CD4-positive, alpha-beta memory T cell (primary cell): ENCODE data around the gene NELL1. TPM values are rescaled to one million over a fixed set of nuclear protein-coding genes. Genes with fewer than 3 reads are reported as not detected.

ENCODE experiments used
- CTCF ChIA-PET: fragments of 350-600 bp; sonication (Branson Sonifier 250); formaldehyde crosslinking; loops from one replicate; lab custom pipeline; 2021; ENCODE audit warnings: inconsistent platforms; ENCODE audit not compliant: partially characterized antibody; lab: Charles Lee
- POLR2A ChIA-PET: fragments of 350-600 bp; sonication (Branson Sonifier 250); formaldehyde crosslinking; loops from one replicate; lab custom pipeline; 2021; ENCODE audit not compliant: partially characterized antibody; lab: Charles Lee
- DNase-seq, 5 donors: peaks; one replicate each; pipeline versions ENCODE4 v3.0.0 to v3.0.0-alpha.2; 2020 to 2022; ENCODE audit warnings: mixed read lengths in 1 of 5
- H3K27ac ChIP-seq: one replicate; pipeline ENCODE4 v1.7.0; 2013; ENCODE audit warnings: low read depth, low read length
- H3K27me3 ChIP-seq: 2 replicates; pipeline ENCODE4 v1.7.0; 2013; ENCODE audit warnings: mild to moderate bottlenecking, low read length, moderate library complexity; ENCODE audit not compliant: insufficient read depth
- H3K36me3 ChIP-seq: 2 replicates; pipeline ENCODE4 v1.7.0; 2013; ENCODE audit warnings: mild to moderate bottlenecking, low read length, moderate library complexity; ENCODE audit not compliant: insufficient read depth
- H3K4me1 ChIP-seq: 2 replicates; pipeline ENCODE4 v1.7.0; 2013; ENCODE audit warnings: mild to moderate bottlenecking, low read length, moderate library complexity; ENCODE audit not compliant: insufficient read depth
- H3K4me3 ChIP-seq, 2 donors: one replicate each; pipeline ENCODE4 v1.7.0; 2013; ENCODE audit warnings: low read length in 2 of 2, mild to moderate bottlenecking in 1 of 2
- H3K9me3 ChIP-seq, 2 donors: one replicate each; pipeline ENCODE4 v1.7.0; 2013; ENCODE audit warnings: low read length in 2 of 2, control low read depth in 1 of 2; ENCODE audit not compliant: control insufficient read depth in 1 of 2
- H3K27ac Mint-ChIP-seq, 7 donors: one replicate each; pipeline ENCODE4 v1.8.0; 2020 to 2021; ENCODE audit warnings: mixed read lengths in 7 of 7, mild to moderate bottlenecking in 6 of 7, inconsistent platforms in 3 of 7, moderate library complexity in 3 of 7
- H3K27me3 Mint-ChIP-seq, 2 donors: one replicate each; pipeline ENCODE4 v1.8.0; 2020 to 2021; ENCODE audit warnings: mixed read lengths in 2 of 2
- H3K36me3 Mint-ChIP-seq, 2 donors: one replicate each; pipeline ENCODE4 v1.8.0; 2020 to 2021; ENCODE audit warnings: mixed read lengths in 2 of 2, inconsistent platforms in 1 of 2, mild to moderate bottlenecking in 1 of 2
- H3K4me1 Mint-ChIP-seq, 4 donors: one replicate each; pipeline ENCODE4 v1.8.0; 2020 to 2021; ENCODE audit warnings: mixed read lengths in 4 of 4, mild to moderate bottlenecking in 1 of 4
- H3K4me3 Mint-ChIP-seq, 8 donors: one replicate each; pipeline ENCODE4 v1.8.0; 2020 to 2021; ENCODE audit warnings: mixed read lengths in 8 of 8, mild to moderate bottlenecking in 7 of 8, moderate library complexity in 6 of 8, inconsistent platforms in 3 of 8
- H3K9me3 Mint-ChIP-seq, 8 donors: one replicate each; pipeline ENCODE4 v1.8.0; 2020 to 2021; ENCODE audit warnings: mixed read lengths in 8 of 8, mild to moderate bottlenecking in 5 of 8, inconsistent platforms in 3 of 8, moderate library complexity in 1 of 8
- intact Hi-C: fragments of 100-400 bp; cut with micrococcal nuclease; formaldehyde crosslinking; loops from one replicate; pipeline ENCODE4 v1.15.1; 2023
- polyA plus RNA-seq, 2 donors: library from polyadenylated mRNA; unstranded; fragments of 300-500 nt; fragmentation: Illumina TruSeq; gene quantifications; one replicate each; pipeline ENCODE4 v1.2.3, GENCODE V29; 2021
- total RNA-seq, 2 experiments: library from RNA; stranded (reverse); gene quantifications; one replicate each; pipeline ENCODE4 v1.2.3, GENCODE V29; 2021

NELL1 gene
- total and polyA plus RNA-seq, 4 experiments from 2014 or later, result not detected

DNA sequence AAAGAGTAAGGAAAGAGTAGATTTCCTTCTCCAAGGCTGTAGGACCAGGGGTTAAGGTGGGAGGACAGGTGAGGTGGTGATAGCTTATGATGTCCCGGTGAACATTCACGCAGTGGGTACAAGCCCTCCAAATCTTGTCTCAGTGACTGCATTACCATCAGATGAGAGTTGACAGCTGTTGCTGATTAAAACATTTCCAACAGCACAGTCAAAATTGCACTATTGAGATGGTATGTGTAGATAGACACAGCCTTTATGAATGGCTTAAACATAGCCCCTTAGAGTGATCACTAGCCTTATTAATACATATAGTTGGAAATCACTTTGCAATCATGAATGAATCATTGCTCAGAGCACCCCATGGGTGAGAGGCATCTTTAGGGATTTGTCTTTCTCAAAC lies 7.3 kb downstream of the NELL1 start:
- peaks cover 10 to 13% of the 10 kb centered on the region in 2 donors for H3K27me3 Mint-ChIP-seq
- ChIA-PET POLR2A (no interaction called here), CTCF (no interaction called here)
- no peak overlapping the region for H3K4me3 Mint-ChIP-seq
- no peak overlapping the region for H3K27ac Mint-ChIP-seq
- no peaks in the 10 kb centered on the region for H3K9me3 ChIP-seq
- no peaks in the 10 kb centered on the region for H3K36me3 ChIP-seq
- H3K9me3 Mint-ChIP-seq, result peaks cover 0 to 3% (median 0%) of the 10 kb centered on the region in 8 donors
- no peak overlapping the region for H3K4me3 ChIP-seq
- no peak overlapping the region for H3K27ac ChIP-seq
- H3K4me1 ChIP-seq, result no peaks in the 10 kb centered on the region
- no peak for DNase-seq
- no peaks in the 10 kb centered on the region for H3K36me3 Mint-ChIP-seq
- H3K27me3 ChIP-seq, result peaks cover under 1% of the 10 kb centered on the region
- H3K4me1 Mint-ChIP-seq, result peaks cover 0 to 2% (median 0%) of the 10 kb centered on the region in 4 donors
- intact Hi-C loops, result no loop called here

DNA sequence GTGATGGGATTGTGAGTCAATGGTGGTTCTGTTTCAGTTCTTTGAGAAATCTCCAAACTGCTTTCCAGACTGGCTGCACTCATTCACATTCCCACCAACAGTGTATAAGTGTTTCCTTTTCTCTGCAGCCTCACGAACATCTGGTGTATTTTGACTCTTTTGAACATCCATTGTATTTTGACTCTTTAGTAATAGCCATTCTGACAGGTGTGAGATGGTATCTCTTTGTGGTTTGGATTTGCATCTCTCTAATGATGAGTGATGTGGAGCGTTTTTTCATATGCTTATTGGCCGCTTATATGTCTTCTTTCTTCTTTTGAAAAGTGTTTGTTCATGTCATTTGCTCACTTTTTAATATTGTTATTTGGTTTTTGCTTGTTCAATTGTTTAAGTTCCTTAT lies 19.4 kb downstream of the NELL1 start:
- Histone ChIP-seq H3K9me3 (no peaks in the 10 kb centered on the region), H3K27ac (no peak overlapping the region), H3K4me3 (no peak overlapping the region), H3K27me3 (no peaks in the 10 kb centered on the region), H3K4me1 (no peaks in the 10 kb centered on the region), H3K36me3 (no peaks in the 10 kb centered on the region)
- no peaks in the 10 kb centered on the region for H3K36me3 Mint-ChIP-seq
- DNase-seq, result no peak
- ChIA-PET POLR2A (no interaction called here), CTCF (no interaction called here)
- H3K4me1 Mint-ChIP-seq, result no peaks in the 10 kb centered on the region
- intact Hi-C loops, result no loop called here
- H3K4me3 Mint-ChIP-seq, result no peak overlapping the region
- peaks cover 0 to 1% of the 10 kb centered on the region in 2 donors for H3K27me3 Mint-ChIP-seq
- peaks cover 0 to 3% (median 0%) of the 10 kb centered on the region in 8 donors for H3K9me3 Mint-ChIP-seq
- H3K27ac Mint-ChIP-seq, result no peak overlapping the region

DNA sequence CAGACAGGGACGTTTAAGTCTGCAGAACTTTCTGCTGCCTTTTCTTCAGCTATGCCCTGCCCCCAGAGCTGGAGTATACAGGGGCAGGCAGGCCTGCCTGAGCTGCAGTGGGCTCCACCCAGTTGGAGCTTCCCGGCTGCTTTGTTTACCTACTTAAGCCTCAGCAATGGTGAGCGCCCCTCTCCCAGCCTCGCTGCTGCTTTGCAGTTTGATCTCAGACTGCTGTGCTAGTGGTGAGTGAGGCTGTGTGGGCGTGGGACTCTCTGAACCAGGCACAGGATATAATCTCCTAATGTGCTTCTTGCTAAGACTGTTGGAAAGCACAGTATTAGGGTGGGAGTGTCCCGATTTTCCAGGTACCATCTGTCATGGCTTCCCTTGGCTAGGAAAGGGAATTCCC lies 38.5 kb downstream of the NELL1 start:
- H3K4me3 Mint-ChIP-seq, result no peak overlapping the region
- POLR2A ChIA-PET, result no interaction called here
- H3K36me3 Mint-ChIP-seq, result no peaks in the 10 kb centered on the region
- Histone ChIP-seq H3K9me3 (no peaks in the 10 kb centered on the region), H3K4me1 (no peaks in the 10 kb centered on the region), H3K27me3 (no peaks in the 10 kb centered on the region), H3K36me3 (no peaks in the 10 kb centered on the region), H3K4me3 (no peak overlapping the region), H3K27ac (no peak overlapping the region)
- CTCF ChIA-PET, result no interaction called here
- peaks cover 0 to 25% (median 10%) of the 10 kb centered on the region in 8 donors for H3K9me3 Mint-ChIP-seq
- intact Hi-C loops, result no loop called here
- no peak overlapping the region for H3K27ac Mint-ChIP-seq
- H3K4me1 Mint-ChIP-seq, result no peaks in the 10 kb centered on the region
- DNase-seq, result no peak
- no peaks in the 10 kb centered on the region for H3K27me3 Mint-ChIP-seq

DNA sequence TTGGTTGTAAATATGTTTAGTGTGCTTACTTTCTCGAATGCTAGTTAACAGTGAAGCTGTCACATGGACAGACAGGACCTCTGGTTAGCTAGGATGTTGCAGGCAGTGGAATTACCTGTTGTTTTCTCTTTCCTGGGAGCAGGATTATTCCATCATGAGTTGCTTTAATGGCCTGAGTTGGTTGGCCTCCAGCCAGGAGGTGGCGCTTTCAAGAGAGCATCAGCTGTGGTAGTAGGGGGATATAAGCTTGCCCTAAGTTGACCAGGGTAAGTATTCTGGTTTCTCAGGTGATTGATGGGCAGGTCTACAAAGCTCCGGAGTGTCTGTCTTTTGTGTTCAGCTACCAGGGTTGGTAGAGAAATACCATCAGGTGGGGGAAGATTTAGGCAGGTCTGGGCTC lies 43.5 kb downstream of the NELL1 start:
- no peaks in the 10 kb centered on the region for H3K9me3 ChIP-seq
- peaks cover 0 to 1% of the 10 kb centered on the region in 2 donors for H3K27me3 Mint-ChIP-seq
- ChIA-PET CTCF (no interaction called here), POLR2A (no interaction called here)
- no peak overlapping the region for H3K27ac Mint-ChIP-seq
- intact Hi-C loops, result no loop called here
- no peaks in the 10 kb centered on the region for H3K27me3 ChIP-seq
- DNase-seq, result no peak
- no peak overlapping the region for H3K4me3 Mint-ChIP-seq
- H3K36me3 ChIP-seq, result no peaks in the 10 kb centered on the region
- no peaks in the 10 kb centered on the region for H3K4me1 Mint-ChIP-seq
- no peak overlapping the region for H3K4me3 ChIP-seq
- no peaks in the 10 kb centered on the region for H3K36me3 Mint-ChIP-seq
- H3K27ac ChIP-seq, result no peak overlapping the region
- H3K4me1 ChIP-seq, result no peaks in the 10 kb centered on the region
- peaks cover 0 to 15% (median 7%) of the 10 kb centered on the region in 8 donors for H3K9me3 Mint-ChIP-seq

DNA sequence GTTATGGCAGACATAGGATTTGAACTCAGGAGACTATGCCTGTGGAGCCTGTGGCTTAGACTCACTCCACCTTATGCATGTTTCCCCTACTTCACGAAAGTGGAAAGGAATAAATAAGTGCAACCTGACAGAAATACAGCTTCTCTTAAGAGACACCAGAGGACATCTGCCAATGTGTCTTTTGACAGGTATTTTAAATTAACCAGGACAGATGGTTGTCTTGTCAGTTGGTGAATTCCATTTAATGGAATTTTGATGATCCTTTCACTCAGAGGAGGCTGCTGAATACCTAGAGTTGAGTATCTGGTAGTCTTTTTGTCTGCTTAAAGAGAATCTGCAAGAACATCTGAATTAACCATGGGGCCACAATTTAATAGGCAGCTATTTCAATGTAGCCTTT lies 46.1 kb downstream of the NELL1 start:
- Histone ChIP-seq H3K27ac (no peak overlapping the region), H3K36me3 (no peaks in the 10 kb centered on the region), H3K27me3 (no peaks in the 10 kb centered on the region), H3K4me1 (no peaks in the 10 kb centered on the region), H3K4me3 (no peak overlapping the region), H3K9me3 (no peaks in the 10 kb centered on the region)
- no peak for DNase-seq
- no peaks in the 10 kb centered on the region for H3K36me3 Mint-ChIP-seq
- H3K27ac Mint-ChIP-seq, result no peak overlapping the region
- no peaks in the 10 kb centered on the region for H3K4me1 Mint-ChIP-seq
- intact Hi-C loops, result no loop called here
- no peak overlapping the region for H3K4me3 Mint-ChIP-seq
- H3K9me3 Mint-ChIP-seq, result peaks cover 0 to 15% (median 3%) of the 10 kb centered on the region in 8 donors
- H3K27me3 Mint-ChIP-seq, result peaks cover 0 to 1% of the 10 kb centered on the region in 2 donors
- ChIA-PET POLR2A (no interaction called here), CTCF (no interaction called here)

DNA sequence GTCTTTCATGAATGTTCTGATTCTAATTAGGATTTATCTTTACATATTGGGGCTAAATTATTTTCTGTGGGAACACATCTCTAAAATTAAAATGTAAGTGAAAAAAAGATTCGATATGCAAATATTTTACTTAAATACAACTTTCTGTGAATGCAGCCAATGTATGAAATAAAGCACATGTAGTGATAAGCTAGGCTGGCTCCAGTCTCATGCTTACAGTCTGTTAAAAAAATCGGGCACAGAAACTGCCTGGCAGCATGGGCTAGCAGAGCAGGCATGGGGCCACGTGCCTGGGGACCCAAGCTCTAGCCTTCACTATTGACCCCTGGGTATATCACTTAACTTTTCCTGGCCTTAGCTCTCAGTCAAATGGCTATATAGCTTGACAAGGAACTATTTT lies 46.5 kb downstream of the NELL1 start:
- intact Hi-C loops, result no loop called here
- Histone ChIP-seq H3K27ac (no peak overlapping the region), H3K4me1 (no peaks in the 10 kb centered on the region), H3K4me3 (no peak overlapping the region), H3K9me3 (no peaks in the 10 kb centered on the region), H3K36me3 (no peaks in the 10 kb centered on the region), H3K27me3 (no peaks in the 10 kb centered on the region)
- H3K27ac Mint-ChIP-seq, result no peak overlapping the region
- DNase-seq, result no peak
- ChIA-PET POLR2A (no interaction called here), CTCF (no interaction called here)
- H3K9me3 Mint-ChIP-seq, result peaks cover 0 to 15% (median 3%) of the 10 kb centered on the region in 8 donors
- H3K27me3 Mint-ChIP-seq, result peaks cover 0 to 1% of the 10 kb centered on the region in 2 donors
- H3K4me3 Mint-ChIP-seq, result no peak overlapping the region
- H3K4me1 Mint-ChIP-seq, result no peaks in the 10 kb centered on the region
- H3K36me3 Mint-ChIP-seq, result no peaks in the 10 kb centered on the region

DNA sequence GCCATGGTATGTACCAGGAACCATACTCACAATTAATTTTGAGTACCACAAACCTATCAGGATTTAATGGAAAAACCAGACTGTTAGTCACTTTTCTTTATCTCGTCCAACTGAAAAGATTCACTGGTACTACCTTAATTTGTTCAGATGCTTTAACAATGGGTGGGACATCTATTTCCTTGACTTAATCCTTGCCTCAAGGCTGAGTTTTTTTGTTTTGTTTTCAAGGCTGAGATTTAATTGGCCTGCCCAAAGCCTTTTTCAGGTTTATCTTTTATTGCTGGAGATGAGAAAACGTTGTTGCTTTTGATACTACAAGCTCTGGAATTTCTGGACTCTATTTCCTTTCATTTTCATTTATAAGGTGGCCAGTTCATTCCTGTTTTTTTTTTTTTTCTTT lies 50.4 kb downstream of the NELL1 start:
- Mint-ChIP-seq H3K36me3 (no peaks in the 10 kb centered on the region), H3K27me3 (peaks cover 0 to 1% of the 10 kb centered on the region in 2 donors), H3K27ac (no peak overlapping the region), H3K4me1 (no peaks in the 10 kb centered on the region), H3K4me3 (no peak overlapping the region), H3K9me3 (peaks cover 0 to 10% (median 3%) of the 10 kb centered on the region in 8 donors)
- ChIA-PET CTCF (no interaction called here), POLR2A (no interaction called here)
- no peaks in the 10 kb centered on the region for H3K36me3 ChIP-seq
- H3K4me3 ChIP-seq, result no peak overlapping the region
- no peak for DNase-seq
- H3K4me1 ChIP-seq, result no peaks in the 10 kb centered on the region
- no peak overlapping the region for H3K27ac ChIP-seq
- intact Hi-C loops, result no loop called here
- H3K9me3 ChIP-seq, result no peaks in the 10 kb centered on the region
- no peaks in the 10 kb centered on the region for H3K27me3 ChIP-seq

DNA sequence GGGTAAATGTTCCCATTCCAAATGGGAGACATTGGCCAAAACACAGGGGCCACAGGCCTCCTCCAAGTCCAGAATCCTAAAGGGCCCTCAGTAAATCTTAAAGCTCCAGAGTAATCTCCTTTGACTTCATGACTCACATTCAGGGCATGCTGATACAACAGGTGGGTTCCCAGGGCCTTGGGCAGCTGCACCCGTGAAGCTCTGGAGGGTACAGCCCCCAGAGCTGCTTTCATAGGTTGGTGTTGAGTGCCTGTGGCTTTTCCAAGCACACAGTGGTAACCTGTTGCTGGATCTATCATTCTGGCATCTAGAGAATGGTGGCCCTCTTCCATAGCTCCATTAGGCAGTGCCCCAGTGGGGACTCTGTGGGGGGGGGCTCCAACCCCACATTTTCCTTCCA lies 54.0 kb downstream of the NELL1 start:
- Mint-ChIP-seq H3K27ac (no peak overlapping the region), H3K27me3 (no peaks in the 10 kb centered on the region), H3K9me3 (peaks cover 0 to 16% (median 5%) of the 10 kb centered on the region in 8 donors), H3K4me3 (no peak overlapping the region), H3K36me3 (no peaks in the 10 kb centered on the region), H3K4me1 (no peaks in the 10 kb centered on the region)
- Histone ChIP-seq H3K4me1 (no peaks in the 10 kb centered on the region), H3K36me3 (no peaks in the 10 kb centered on the region), H3K4me3 (no peak overlapping the region), H3K9me3 (no peaks in the 10 kb centered on the region), H3K27ac (no peak overlapping the region), H3K27me3 (no peaks in the 10 kb centered on the region)
- ChIA-PET CTCF (interaction anchor here (1.2 to 1.4 kb wide), 2 partner anchors 9 to 77 kb away, joined by 3 read pairs; no protein-coding TSS in a partner anchor), POLR2A (no interaction called here)
- intact Hi-C loops, result no loop called here
- DNase-seq, result no peak
